Activated B cell treated with CpG ODN at 0.5 μM for 24 hours (primary cell): ENCODE data around the gene GNPAT. TPM values are rescaled to one million over a fixed set of nuclear protein-coding genes. Genes with fewer than 3 reads are reported as not detected.

Experiments used
- ATAC-seq: fragments of 200-7000 bp; cut with Tn5 transposase; one replicate; pipeline ENCODE4 v1.10.0; 2021; ENCODE audit warnings: low read depth, mild to moderate bottlenecking, moderate library complexity
- CTCF ChIA-PET: fragments of 350-600 bp; sonication (Branson Sonifier 250); formaldehyde crosslinking; loops from one replicate; lab custom pipeline; 2021; ENCODE audit warnings: antibody characterized with exemption; lab: Charles Lee
- POLR2A ChIA-PET: fragments of 350-600 bp; sonication (Branson Sonifier 250); formaldehyde crosslinking; loops from one replicate; lab custom pipeline; 2021; ENCODE audit warnings: antibody characterized with exemption; lab: Charles Lee
- DNase-seq: peaks from one replicate; pipeline ENCODE4 v3.0.0; 2022
- H3K27ac Mint-ChIP-seq: one replicate; pipeline ENCODE4 v1.8.0; 2020; ENCODE audit warnings: mixed read lengths
- H3K27me3 Mint-ChIP-seq: one replicate; pipeline ENCODE4 v1.8.0; 2021; ENCODE audit warnings: mixed read lengths
- H3K36me3 Mint-ChIP-seq: one replicate; pipeline ENCODE4 v1.8.0; 2021; ENCODE audit warnings: low read depth, mixed read lengths
- H3K4me1 Mint-ChIP-seq: one replicate; pipeline ENCODE4 v1.8.0; 2021; ENCODE audit warnings: mixed read lengths
- H3K4me3 Mint-ChIP-seq: one replicate; pipeline ENCODE4 v1.8.0; 2020; ENCODE audit warnings: mild to moderate bottlenecking, mixed read lengths
- H3K9me3 Mint-ChIP-seq: one replicate; pipeline ENCODE4 v1.8.0; 2020; ENCODE audit warnings: mixed read lengths
- intact Hi-C: fragments of 100-400 bp; cut with micrococcal nuclease; formaldehyde crosslinking; loops from one replicate; pipeline ENCODE4 v1.15.1; 2024
- total RNA-seq: library from RNA; stranded (reverse); gene quantifications from 2 replicates; pipeline ENCODE4 v1.2.3, GENCODE V29; 2022
- TF ChIP-seq, protein P1 (sequence below): fragments of 200-600 bp; IDR thresholded peaks from one replicate; pipeline ENCODE4 v1.8.0; 2022; ENCODE audit warnings: antibody characterized with exemption, mild to moderate bottlenecking

The GNPAT gene
- total RNA-seq, 1 donor from 2014 or later: 47.4 TPM

DNA sequence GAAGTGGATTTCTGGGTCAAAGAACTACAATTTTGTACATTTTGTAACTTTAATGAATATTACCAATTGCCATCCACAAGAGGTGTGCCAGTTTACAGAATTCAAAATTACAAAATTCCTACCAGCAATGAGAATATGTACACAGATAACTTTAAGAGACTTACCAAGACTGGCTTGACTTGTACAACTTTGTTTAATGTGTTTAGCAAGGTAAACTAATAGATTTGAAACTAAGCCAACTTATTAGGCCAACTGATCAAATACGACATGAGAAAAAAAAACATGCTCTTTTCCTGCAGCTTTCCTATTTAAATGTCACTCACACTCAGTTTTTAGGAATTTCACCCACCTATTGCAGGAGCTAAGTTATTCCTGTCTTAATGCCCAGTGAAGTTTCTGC, 85.2 kb downstream of the GNPAT start:
- Mint-ChIP-seq H3K4me3 (no peak overlapping the region), H3K36me3 (peaks cover 3% of the 10 kb centered on the region), H3K4me1 (peaks cover 10% of the 10 kb centered on the region), H3K9me3 (no peaks in the 10 kb centered on the region), H3K27ac (no peak overlapping the region), H3K27me3 (no peaks in the 10 kb centered on the region)
- TF ChIP-seq, protein P1, sequence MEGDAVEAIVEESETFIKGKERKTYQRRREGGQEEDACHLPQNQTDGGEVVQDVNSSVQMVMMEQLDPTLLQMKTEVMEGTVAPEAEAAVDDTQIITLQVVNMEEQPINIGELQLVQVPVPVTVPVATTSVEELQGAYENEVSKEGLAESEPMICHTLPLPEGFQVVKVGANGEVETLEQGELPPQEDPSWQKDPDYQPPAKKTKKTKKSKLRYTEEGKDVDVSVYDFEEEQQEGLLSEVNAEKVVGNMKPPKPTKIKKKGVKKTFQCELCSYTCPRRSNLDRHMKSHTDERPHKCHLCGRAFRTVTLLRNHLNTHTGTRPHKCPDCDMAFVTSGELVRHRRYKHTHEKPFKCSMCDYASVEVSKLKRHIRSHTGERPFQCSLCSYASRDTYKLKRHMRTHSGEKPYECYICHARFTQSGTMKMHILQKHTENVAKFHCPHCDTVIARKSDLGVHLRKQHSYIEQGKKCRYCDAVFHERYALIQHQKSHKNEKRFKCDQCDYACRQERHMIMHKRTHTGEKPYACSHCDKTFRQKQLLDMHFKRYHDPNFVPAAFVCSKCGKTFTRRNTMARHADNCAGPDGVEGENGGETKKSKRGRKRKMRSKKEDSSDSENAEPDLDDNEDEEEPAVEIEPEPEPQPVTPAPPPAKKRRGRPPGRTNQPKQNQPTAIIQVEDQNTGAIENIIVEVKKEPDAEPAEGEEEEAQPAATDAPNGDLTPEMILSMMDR: no peak
- ATAC-seq: no peak
- no peak for DNase-seq
- intact Hi-C loops: no loop called here
- POLR2A ChIA-PET: no interaction called here
- CTCF ChIA-PET: no interaction called here

Other genes with a start within 250 kb of the GNPAT start
- 5.2 and 5.3 TPM in 2 replicates for gene FAM89A, start 201.0 kb upstream of the GNPAT start, total RNA-seq
- gene TRIM67, start 79.2 kb upstream of the GNPAT start, total RNA-seq: not detected in 2 replicates
- gene EXOC8, start 96.6 kb downstream of the GNPAT start, total RNA-seq: 21.7 and 24.9 TPM in 2 replicates
- gene SPRTN, start 97.1 kb downstream of the GNPAT start, total RNA-seq: 14.2 and 18.9 TPM in 2 replicates
- gene EGLN1, start 181.1 kb downstream of the GNPAT start, total RNA-seq: 10.7 and 15.6 TPM in 2 replicates